HG03571 (cell line): ENCODE results near the gene RGL4.
A peak's percentile ranks its signal among the peaks of the same experiment; 100 is the strongest.

Source experiments
- ATAC-seq: cut with Tn5 transposase; IDR thresholded peaks from one replicate; pipeline ENCODE4 v1.9.1; 2021; ENCODE audit not compliant: unreplicated experiment

RGL4 gene

GRCh38 chr22:23678133-23678532 lies 12.7 kb upstream of the RGL4 start:
- ATAC-seq: no peak

- ATAC-seq: no peak
Measured at GRCh38 chr22:23681026-23681809, 9.6 kb upstream of the RGL4 start.

GRCh38 chr22:23682077-23682476 lies 8.7 kb upstream of the RGL4 start:
- no peak for ATAC-seq

- no peak for ATAC-seq
Measured at GRCh38 chr22:23682827-23683355, 7.9 kb upstream of the RGL4 start.

GRCh38 chr22:23683545-23683944 lies 7.3 kb upstream of the RGL4 start:
- no peak for ATAC-seq

- no peak for ATAC-seq
Measured at GRCh38 chr22:23684026-23684425, 6.8 kb upstream of the RGL4 start.

GRCh38 chr22:23684561-23685031 lies 6.2 kb upstream of the RGL4 start:
- ATAC-seq: no peak

- no peak for ATAC-seq
Measured at GRCh38 chr22:23685205-23685784, 5.5 kb upstream of the RGL4 start.

GRCh38 chr22:23686416-23687024 lies 4.3 kb upstream of the RGL4 start:
- no peak for ATAC-seq

- ATAC-seq: no peak
Measured at GRCh38 chr22:23688121-23688520, 2.7 kb upstream of the RGL4 start.

GRCh38 chr22:23688571-23688970 lies 2.2 kb upstream of the RGL4 start:
- no peak for ATAC-seq

- no peak for ATAC-seq
Measured at GRCh38 chr22:23689414-23689813, 1.4 kb upstream of the RGL4 start.

- ATAC-seq: no peak
Measured at GRCh38 chr22:23691748-23692423, 1.1 kb downstream of the RGL4 start.

- ATAC-seq: no peak
Measured at GRCh38 chr22:23692598-23693291, 1.9 kb downstream of the RGL4 start.

- ATAC-seq: no peak
Measured at GRCh38 chr22:23693979-23694680, 3.3 kb downstream of the RGL4 start.

- no peak for ATAC-seq
Measured at GRCh38 chr22:23695141-23695540, 4.3 kb downstream of the RGL4 start.

- ATAC-seq: no peak
Measured at GRCh38 chr22:23695571-23696325, 4.9 kb downstream of the RGL4 start.

GRCh38 chr22:23696326-23696851 lies 5.6 kb downstream of the RGL4 start:
- ATAC-seq: peak; percentile 87
